AG04450 (cell line): ENCODE measurements around the gene RTP1. TPM values are rescaled to one million over a fixed set of nuclear protein-coding genes. Genes with fewer than 3 reads are reported as not detected.

Experiments
- CTCF ChIA-PET: fragments of 300-600, 350-600 bp; formaldehyde crosslinking; extraction: SDS; loops from one replicate; lab custom pipeline; 2022; ENCODE audit warnings: antibody characterized with exemption, inconsistent platforms; lab: Charles Lee
- POLR2A ChIA-PET: fragments of 350-600 bp; formaldehyde crosslinking; extraction: SDS; loops from one replicate; lab custom pipeline; 2021; ENCODE audit warnings: antibody characterized with exemption, inconsistent platforms; lab: Yijun Ruan, JAX
- DNase-seq: peaks from one replicate; pipeline ENCODE4 v3.0.0-alpha.2; 2011; ENCODE audit warnings: low read depth, low spot score
- H3K27ac ChIP-seq: one replicate; pipeline ENCODE4 v1.5.1; 2012; ENCODE audit warnings: low read depth, low read length, control low read depth
- H3K27me3 ChIP-seq: one replicate; pipeline ENCODE4 v1.6.0; 2012; ENCODE audit warnings: low read length; ENCODE audit not compliant: control insufficient read depth, insufficient read depth
- H3K4me3 ChIP-seq: 2 replicates; pipeline ENCODE4 v1.5.1; 2011; ENCODE audit warnings: mild to moderate bottlenecking, low read depth, low read length, control low read depth
- H3K9me3 ChIP-seq: 2 replicates; pipeline ENCODE4 v1.5.1; 2012; ENCODE audit warnings: low read length; ENCODE audit not compliant: control insufficient read depth, insufficient read depth
- CTCF ChIP-seq: IDR thresholded peaks from 2 replicates; pipeline ENCODE4 v1.5.1; 2011; ENCODE audit warnings: low read depth, low read length, control low read depth, inconsistent platforms
- polyA plus RNA-seq: library from polyadenylated mRNA; depleted of rRNA; stranded (reverse); fragments of >200 nt; gene quantifications from 2 replicates; pipeline ENCODE4 v1.2.3, GENCODE V29; 2011; rRNA removed

The RTP1 gene
- polyA plus RNA-seq, 1 experiment: not detected

GRCh38 chr3:187247398-187247797 lies 50.1 kb downstream of the RTP1 start:
- DNase-seq: no peak
- H3K27me3 ChIP-seq: no peaks in the 10 kb centered on the region
- H3K9me3 ChIP-seq: peaks cover 4% of the 10 kb centered on the region; the same call in 1 of the 2 replicates
- no peak for TF ChIP-seq CTCF
- POLR2A ChIA-PET: interaction anchor here (1.1 kb wide), 1 partner anchor 45 kb away, joined by 3 read pairs; no protein-coding TSS in a partner anchor
- H3K27ac ChIP-seq: no peak overlapping the region
- H3K4me3 ChIP-seq: no peak overlapping the region
- CTCF ChIA-PET: interaction anchor here (0.6 kb wide), 1 partner anchor 431 kb away, joined by 3 read pairs; no protein-coding TSS in a partner anchor

Other genes with a start within 250 kb of the RTP1 start
- 14.4 and 17.0 TPM in 2 replicates for gene RPL39L, start 58.0 kb upstream of the RTP1 start, polyA plus RNA-seq
- gene MASP1, start 94.3 kb downstream of the RTP1 start, polyA plus RNA-seq: 80.7 and 105 TPM in 2 replicates
- gene RTP4, start 170.9 kb downstream of the RTP1 start, polyA plus RNA-seq: 0.05 and 0.11 TPM in 2 replicates